HEK293 (cell line): Measurements from ENCODE around the gene TMEM11.

Experiments used
- ATF2 ChIP-seq: fragments of 450-650 bp; formaldehyde crosslinking; IDR thresholded peaks from 2 replicates; pipeline ENCODE4 v1.5.1; 2016; ENCODE audit warnings: missing biosample characterization, missing genetic modification characterization, low read depth
- CTCF ChIP-seq: fragments of 450-650 bp; formaldehyde crosslinking; IDR thresholded peaks from 2 replicates; pipeline ENCODE4 v1.5.1; 2016; ENCODE audit warnings: missing biosample characterization, missing genetic modification characterization
- REPIN1 ChIP-seq: fragments of 450-650 bp; formaldehyde crosslinking; IDR thresholded peaks from 2 replicates; pipeline ENCODE4 v1.5.1; 2017; ENCODE audit warnings: missing biosample characterization, missing genetic modification characterization, low read depth
- REST ChIP-seq: fragments of 450-650 bp; formaldehyde crosslinking; IDR thresholded peaks from 2 replicates; pipeline ENCODE4 v1.5.1; 2016; ENCODE audit warnings: missing biosample characterization, missing genetic modification characterization
- YY1 ChIP-seq: fragments of 450-650 bp; formaldehyde crosslinking; IDR thresholded peaks from 2 replicates; pipeline ENCODE4 v1.5.1; 2018; ENCODE audit warnings: missing biosample characterization, missing genetic modification characterization
- ZBTB21 ChIP-seq: fragments of 450-650 bp; formaldehyde crosslinking; IDR thresholded peaks from 2 replicates; pipeline ENCODE4 v1.5.1; 2017; ENCODE audit warnings: missing biosample characterization, missing genetic modification characterization
- ZFP41 ChIP-seq: fragments of 450-650 bp; formaldehyde crosslinking; IDR thresholded peaks from 2 replicates; pipeline ENCODE4 v1.5.1; 2016; ENCODE audit warnings: missing biosample characterization, missing genetic modification characterization, borderline replicate concordance
- ZFP69B ChIP-seq: fragments of 450-650 bp; formaldehyde crosslinking; IDR thresholded peaks from 2 replicates; pipeline ENCODE4 v1.5.1; 2016; ENCODE audit warnings: missing biosample characterization, missing genetic modification characterization
- ZNF426 ChIP-seq: fragments of 450-650 bp; formaldehyde crosslinking; IDR thresholded peaks from 2 replicates; pipeline ENCODE4 v1.5.1; 2017; ENCODE audit warnings: missing biosample characterization, missing genetic modification characterization, mild to moderate bottlenecking, inconsistent platforms, moderate library complexity
- ZNF514 ChIP-seq: fragments of 450-650 bp; formaldehyde crosslinking; IDR thresholded peaks from 2 replicates; pipeline ENCODE4 v1.5.1; 2016; ENCODE audit warnings: missing biosample characterization, missing genetic modification characterization
- ZNF791 ChIP-seq: fragments of 450-650 bp; formaldehyde crosslinking; IDR thresholded peaks from 2 replicates; pipeline ENCODE4 v1.5.1; 2016; ENCODE audit warnings: missing biosample characterization, missing genetic modification characterization
- TF ChIP-seq, protein P1 (sequence below): fragments of 450-650 bp; formaldehyde crosslinking; IDR thresholded peaks from 2 replicates; pipeline ENCODE4 v1.5.1; 2016; ENCODE audit warnings: missing biosample characterization, missing genetic modification characterization
- TF ChIP-seq, protein P2 (sequence below): sonication (generic); formaldehyde crosslinking; IDR thresholded peaks from 2 replicates; pipeline ENCODE4 v1.8.1; 2022; ENCODE audit warnings: mild to moderate bottlenecking, moderate library complexity, missing genetic modification reagents

DNA sequence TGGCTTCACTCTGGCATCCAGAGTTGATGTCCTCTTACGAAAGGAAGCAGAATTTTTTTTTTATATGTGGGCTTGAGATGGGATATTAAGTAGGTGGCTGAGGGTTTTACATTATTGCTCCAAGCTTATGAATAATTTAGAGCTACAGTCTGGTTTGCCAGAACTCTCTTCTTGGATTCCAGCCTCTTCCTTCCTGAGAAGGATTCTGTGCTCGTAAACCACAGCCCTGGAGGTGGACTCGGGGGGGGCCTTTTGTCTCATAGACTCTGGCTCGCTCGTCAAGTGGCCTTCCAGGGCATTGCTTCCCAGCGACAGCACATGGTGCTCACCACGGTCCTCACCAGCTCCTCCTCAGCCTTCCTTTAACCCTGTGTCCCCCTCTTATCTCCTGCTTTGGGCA is 43.2 kb downstream of the TMEM11 start:
- TF ChIP-seq ZFP69B (tag by site-specific recombination) = no peak
- TF ChIP-seq CTCF (tag by site-specific recombination) = no peak
- TF ChIP-seq, protein P1, sequence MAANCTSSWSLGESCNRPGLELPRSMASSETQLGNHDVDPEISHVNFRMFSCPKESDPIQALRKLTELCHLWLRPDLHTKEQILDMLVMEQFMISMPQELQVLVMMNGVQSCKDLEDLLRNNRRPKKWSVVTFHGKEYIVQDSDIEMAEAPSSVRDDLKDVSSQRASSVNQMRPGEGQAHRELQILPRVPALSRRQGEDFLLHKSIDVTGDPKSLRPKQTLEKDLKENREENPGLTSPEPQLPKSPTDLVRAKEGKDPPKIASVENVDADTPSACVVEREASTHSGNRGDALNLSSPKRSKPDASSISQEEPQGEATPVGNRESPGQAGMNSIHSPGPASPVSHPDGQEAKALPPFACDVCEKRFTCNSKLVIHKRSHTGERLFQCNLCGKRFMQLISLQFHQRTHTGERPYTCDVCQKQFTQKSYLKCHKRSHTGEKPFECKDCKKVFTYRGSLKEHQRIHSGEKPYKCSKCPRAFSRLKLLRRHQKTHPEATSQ (tag by site-specific recombination) = no peak
- no peak for TF ChIP-seq REST
- TF ChIP-seq ZBTB21 = no peak
- no peak for TF ChIP-seq ATF2 (tag by site-specific recombination)
- TF ChIP-seq ZNF426 = no peak
- TF ChIP-seq REPIN1 (tag by site-specific recombination) = no peak
- TF ChIP-seq YY1 = no peak
- no peak for TF ChIP-seq ZNF514 (tag by site-specific recombination)
- TF ChIP-seq, protein P2, sequence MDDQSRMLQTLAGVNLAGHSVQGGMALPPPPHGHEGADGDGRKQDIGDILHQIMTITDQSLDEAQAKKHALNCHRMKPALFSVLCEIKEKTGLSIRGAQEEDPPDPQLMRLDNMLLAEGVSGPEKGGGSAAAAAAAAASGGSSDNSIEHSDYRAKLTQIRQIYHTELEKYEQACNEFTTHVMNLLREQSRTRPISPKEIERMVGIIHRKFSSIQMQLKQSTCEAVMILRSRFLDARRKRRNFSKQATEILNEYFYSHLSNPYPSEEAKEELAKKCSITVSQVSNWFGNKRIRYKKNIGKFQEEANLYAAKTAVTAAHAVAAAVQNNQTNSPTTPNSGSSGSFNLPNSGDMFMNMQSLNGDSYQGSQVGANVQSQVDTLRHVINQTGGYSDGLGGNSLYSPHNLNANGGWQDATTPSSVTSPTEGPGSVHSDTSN (CRISPR knock-in tag) = no peak
- TF ChIP-seq ZNF791 (tag by site-specific recombination) = no peak
- TF ChIP-seq ZFP41 = no peak
